Parietal lobe (tissue), 1 donor: ENCODE measurements around the gene HEPACAM2. TPM values are rescaled to one million over a fixed set of nuclear protein-coding genes. Genes with fewer than 3 reads are reported as not detected.

Experiments
- total RNA-seq: library from RNA; depleted of rRNA; stranded (reverse); fragments of >200 nt; gene quantifications from one replicate; pipeline ENCODE4 v1.2.3, GENCODE V29; 2014

The HEPACAM2 gene
- not detected for total RNA-seq

DNA sequence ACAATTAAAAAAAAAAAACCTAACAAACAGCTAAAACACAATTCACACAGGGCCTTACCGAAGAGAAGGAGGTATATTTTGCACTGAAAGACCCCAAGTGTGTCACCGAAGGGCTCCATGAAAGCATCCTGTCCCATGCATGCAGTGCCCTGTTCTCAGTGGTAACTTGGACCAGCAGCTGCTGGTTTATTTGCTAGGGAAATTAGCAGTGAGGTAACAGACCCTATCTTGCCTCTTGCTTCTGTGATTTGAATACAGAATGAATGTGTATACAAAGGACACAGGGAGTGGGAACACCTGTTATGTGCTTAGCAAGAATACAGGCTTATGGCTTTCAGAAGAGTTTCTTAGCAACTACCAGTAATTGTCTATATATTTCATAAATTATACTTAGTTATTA lies at the start of gene HEPACAM2:
TSS of gene HEPACAM2 (minus strand) at position 160 of the 400 bp plus-strand sequence.

DNA sequence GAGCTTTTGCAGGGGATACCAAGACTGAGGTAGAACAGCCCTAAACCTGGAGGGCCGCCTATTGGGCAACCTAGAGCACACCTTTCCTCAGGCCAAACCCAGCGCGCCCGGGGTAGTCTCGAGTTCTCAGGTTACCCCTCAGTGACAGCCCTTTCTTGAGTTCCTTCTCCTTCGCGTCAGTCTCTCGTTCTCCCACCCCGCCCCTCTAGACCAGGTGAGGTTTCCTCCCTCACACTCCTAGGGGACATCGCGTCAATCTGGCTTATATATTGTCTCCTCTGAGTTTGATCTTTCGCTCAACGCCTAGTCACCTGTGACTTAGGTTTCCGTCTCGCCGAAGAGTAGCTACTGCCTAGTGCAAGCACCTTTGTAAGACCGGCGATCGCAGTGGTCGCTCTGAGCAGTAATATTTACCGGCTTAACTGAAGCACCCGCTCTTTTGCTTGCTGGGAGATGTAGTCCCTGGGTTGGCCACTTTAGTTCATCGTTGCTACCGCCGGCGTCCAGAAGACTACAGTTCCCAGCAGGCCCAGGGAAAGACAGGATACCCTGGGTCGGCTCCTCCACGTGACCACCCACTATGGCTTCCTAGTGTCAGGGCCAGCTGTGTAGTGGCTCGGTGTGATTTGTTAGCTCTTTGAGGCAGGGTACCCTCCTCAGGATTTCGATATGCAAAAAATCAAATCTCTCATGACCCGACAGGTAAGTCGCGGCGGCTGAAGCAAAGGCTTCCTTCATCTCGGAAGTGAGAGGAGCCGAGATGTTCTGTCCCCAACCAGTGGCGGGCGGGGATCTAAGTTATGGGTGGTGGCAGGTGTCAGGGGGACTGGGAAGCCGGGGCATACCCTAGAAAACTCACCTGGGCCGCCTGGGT lies 5.8 kb upstream of the HEPACAM2 start, which contains the start of gene VPS50:
TSS of gene VPS50 (plus strand) at position 568 of the 874 bp plus-strand sequence. CDS start at position 670, 102 bp downstream.

DNA sequence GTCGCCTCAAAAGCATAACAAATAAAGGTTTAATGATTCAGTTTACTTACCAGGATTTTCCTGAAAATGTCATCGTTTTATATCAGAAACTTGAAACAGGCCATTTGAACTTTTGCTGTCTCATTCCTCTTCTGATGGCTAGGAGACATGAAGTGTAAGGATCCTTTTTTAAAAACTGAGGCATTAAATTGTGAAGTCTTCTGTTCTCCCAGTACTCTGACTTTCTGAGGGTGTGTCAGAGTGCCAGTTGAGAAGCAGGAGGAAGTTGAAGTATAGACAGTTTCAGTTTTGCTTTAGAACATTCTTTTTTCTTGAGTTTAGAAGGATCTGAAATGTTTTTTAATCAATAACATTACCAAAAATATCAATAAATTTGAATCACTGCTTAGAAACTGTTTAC lies 78.1 kb downstream of the HEPACAM2 start, which contains the start of gene SAMD9L:
TSS of gene SAMD9L (minus strand) at position 242 of the 400 bp plus-strand sequence. CDS start 12,414 bp downstream, outside the sequence.

Other genes starting within 250 kb of the HEPACAM2 start
- gene SAMD9, start 108.5 kb downstream of the HEPACAM2 start, total RNA-seq = 1.6 TPM
- gene SAMD9L, start 78.1 kb downstream of the HEPACAM2 start, total RNA-seq = 2.8 TPM
- 128 TPM for gene VPS50, start 5.9 kb upstream of the HEPACAM2 start, total RNA-seq